Measurements from ENCODE around the gene BSPRY.
"Not testable (repeated sequence)": the region's sequence is repeated elsewhere in the genome, so short reads cannot be mapped to it uniquely, and the experiment has no call there.

The BSPRY gene

GRCh38 chr9:113341712-113342410, 7.5 kb upstream of the BSPRY start:
- DNase-seq (ENCODE audit: low read depth in 2 of 2) = no peak

GRCh38 chr9:113343732-113344231, 5.6 kb upstream of the BSPRY start:
- no peak for DNase-seq (ENCODE audit: low read depth in 2 of 2)

- no peak for DNase-seq (ENCODE audit: low read depth in 2 of 2)
Measured at GRCh38 chr9:113345190-113345589, 4.2 kb upstream of the BSPRY start.

- DNase-seq (ENCODE audit: low read depth in 2 of 2) = no peak
Measured at GRCh38 chr9:113345671-113346070, 3.7 kb upstream of the BSPRY start.

GRCh38 chr9:113348437-113348836, 904 bp upstream of the BSPRY start:
- DNase-seq (ENCODE audit: low read depth in 2 of 2) = no peak

GRCh38 chr9:113349066-113349444, 286 bp upstream of the BSPRY start:
- DNase-seq (ENCODE audit: low read depth in 2 of 2) = no peak

- no peak for DNase-seq (ENCODE audit: low read depth in 2 of 2)
Measured at GRCh38 chr9:113350107-113350661, 843 bp downstream of the BSPRY start.

GRCh38 chr9:113350937-113351336, 1.6 kb downstream of the BSPRY start:
- no peak for DNase-seq (ENCODE audit: low read depth in 2 of 2)

GRCh38 chr9:113352006-113352405, 2.7 kb downstream of the BSPRY start:
- no peak for DNase-seq (ENCODE audit: low read depth in 2 of 2)

GRCh38 chr9:113352411-113352810, 3.1 kb downstream of the BSPRY start:
- no peak for DNase-seq (ENCODE audit: low read depth in 2 of 2)

GRCh38 chr9:113355040-113355596, 5.8 kb downstream of the BSPRY start:
- DNase-seq (ENCODE audit: low read depth in 2 of 2) = no peak

GRCh38 chr9:113356686-113357292, 7.4 kb downstream of the BSPRY start:
- no peak for DNase-seq (ENCODE audit: low read depth in 2 of 2)

GRCh38 chr9:113359385-113359784, 10.0 kb downstream of the BSPRY start:
- no peak for DNase-seq (ENCODE audit: low read depth in 2 of 2)

GRCh38 chr9:113360242-113360842, 11.0 kb downstream of the BSPRY start:
- DNase-seq (ENCODE audit: low read depth in 2 of 2) = no peak

GRCh38 chr9:113361304-113362018, 12.1 kb downstream of the BSPRY start:
- no peak for DNase-seq (ENCODE audit: low read depth in 2 of 2)

GRCh38 chr9:113363336-113363735, 14.0 kb downstream of the BSPRY start:
- DNase-seq (ENCODE audit: low read depth in 2 of 2) = no peak

GRCh38 chr9:113364951-113365350, 15.6 kb downstream of the BSPRY start:
- DNase-seq (ENCODE audit: low read depth in 2 of 2) = no peak

GRCh38 chr9:113365652-113366051, 16.3 kb downstream of the BSPRY start:
- DNase-seq (ENCODE audit: low read depth in 2 of 2) = not testable (repeated sequence)

GRCh38 chr9:113368348-113368981, 19.1 kb downstream of the BSPRY start:
- DNase-seq (ENCODE audit: low read depth in 2 of 2) = no peak

GRCh38 chr9:113368982-113369854, 19.9 kb downstream of the BSPRY start:
- DNase-seq (ENCODE audit: low read depth in 2 of 2) = no peak

- DNase-seq (ENCODE audit: low read depth in 2 of 2) = no peak
Measured at GRCh38 chr9:113369855-113370140, 20.5 kb downstream of the BSPRY start.

All from activated CD8-positive, alpha-beta memory T cell treated with anti-CD3 and anti-CD28 coated beads for 4 hours (primary cell).